Astrocyte (in vitro differentiated cells and primary cell): Measurements from ENCODE around the gene FAM174C.

Experiments used
- EZH2 ChIP-seq: IDR thresholded peaks from 2 replicates; pipeline ENCODE4 v1.6.1; 2012; ENCODE audit warnings: mild to moderate bottlenecking, low read length, inconsistent platforms; ENCODE audit not compliant: insufficient read depth
- TF ChIP-seq, protein P1 (sequence below): IDR thresholded peaks from 2 replicates; pipeline ENCODE4 v1.5.1; 2011; ENCODE audit warnings: low read depth, mild to moderate bottlenecking, inconsistent platforms, low read length, moderate library complexity; ENCODE audit not compliant: insufficient read depth

DNA sequence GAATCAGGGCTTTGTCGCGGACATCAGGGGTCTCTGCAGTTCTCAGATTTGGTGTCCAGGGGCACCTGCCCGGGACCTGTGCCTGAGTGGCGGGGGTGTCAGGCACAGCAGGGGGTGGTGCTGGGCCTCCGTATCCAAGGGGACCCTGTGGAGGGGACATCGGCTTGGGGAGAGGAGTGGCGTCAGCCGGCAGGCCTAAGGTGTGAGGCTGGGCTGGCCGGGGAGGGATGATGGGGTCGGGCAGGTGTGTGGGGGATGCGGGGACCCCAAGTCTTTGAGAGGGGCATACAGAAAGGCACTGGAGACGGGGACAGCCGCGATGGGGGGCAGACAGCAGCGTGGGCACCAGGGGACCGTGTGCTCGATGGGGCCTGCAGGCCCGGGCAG, 12.9 kb downstream of the FAM174C start:
- TF ChIP-seq EZH2: no peak
- TF ChIP-seq, protein P1, sequence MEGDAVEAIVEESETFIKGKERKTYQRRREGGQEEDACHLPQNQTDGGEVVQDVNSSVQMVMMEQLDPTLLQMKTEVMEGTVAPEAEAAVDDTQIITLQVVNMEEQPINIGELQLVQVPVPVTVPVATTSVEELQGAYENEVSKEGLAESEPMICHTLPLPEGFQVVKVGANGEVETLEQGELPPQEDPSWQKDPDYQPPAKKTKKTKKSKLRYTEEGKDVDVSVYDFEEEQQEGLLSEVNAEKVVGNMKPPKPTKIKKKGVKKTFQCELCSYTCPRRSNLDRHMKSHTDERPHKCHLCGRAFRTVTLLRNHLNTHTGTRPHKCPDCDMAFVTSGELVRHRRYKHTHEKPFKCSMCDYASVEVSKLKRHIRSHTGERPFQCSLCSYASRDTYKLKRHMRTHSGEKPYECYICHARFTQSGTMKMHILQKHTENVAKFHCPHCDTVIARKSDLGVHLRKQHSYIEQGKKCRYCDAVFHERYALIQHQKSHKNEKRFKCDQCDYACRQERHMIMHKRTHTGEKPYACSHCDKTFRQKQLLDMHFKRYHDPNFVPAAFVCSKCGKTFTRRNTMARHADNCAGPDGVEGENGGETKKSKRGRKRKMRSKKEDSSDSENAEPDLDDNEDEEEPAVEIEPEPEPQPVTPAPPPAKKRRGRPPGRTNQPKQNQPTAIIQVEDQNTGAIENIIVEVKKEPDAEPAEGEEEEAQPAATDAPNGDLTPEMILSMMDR: no peak
